ENCODE measurements around the gene AOPEP.

AOPEP gene

DNA sequence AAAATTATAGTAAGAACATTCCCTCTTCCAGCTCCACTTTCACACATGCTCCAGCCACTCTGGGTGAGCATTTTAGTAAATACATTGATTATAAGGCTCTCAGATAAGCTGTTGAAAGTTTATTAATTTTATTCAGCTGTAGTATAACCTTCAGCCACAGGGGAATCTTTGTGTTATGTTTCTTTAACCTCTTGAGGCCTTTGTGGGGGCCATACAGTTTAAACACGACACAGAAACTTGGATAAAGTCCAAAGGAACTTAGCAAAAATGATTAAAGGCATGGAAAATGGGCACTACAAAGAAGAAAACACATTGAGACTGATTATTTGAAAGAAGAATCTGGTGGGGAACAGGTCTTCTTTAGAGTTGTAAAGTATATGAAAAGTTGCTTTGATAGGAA lies 70.2 kb downstream of the AOPEP start:
- DNase-seq, result no peak

- DNase-seq, result no peak
Observed at GRCh38 chr9:94798201-94798600, 71.7 kb downstream of the AOPEP start.

DNA sequence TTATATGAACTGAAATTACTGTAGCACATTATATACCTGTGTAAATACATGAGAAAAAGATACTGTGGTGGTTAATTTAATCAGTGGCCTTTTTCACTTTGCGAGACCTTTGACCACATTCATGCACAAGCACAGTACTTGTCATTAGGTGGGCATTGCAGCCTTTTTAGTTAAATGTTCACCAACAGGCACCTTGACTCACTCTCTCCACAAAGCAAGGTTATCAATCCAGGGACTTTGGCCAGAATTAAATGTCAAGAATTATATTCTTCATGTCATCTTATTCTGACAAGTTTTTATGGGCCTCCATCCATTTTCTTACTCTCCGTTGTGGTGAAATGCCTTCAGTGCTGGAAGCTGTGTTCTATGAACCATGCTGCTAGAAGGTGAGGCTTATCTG lies 72.2 kb downstream of the AOPEP start:
- DNase-seq, result no peak

- DNase-seq, result no peak
Observed at GRCh38 chr9:94799578-94800264, 73.2 kb downstream of the AOPEP start.

GRCh38 chr9:94800424-94801117 lies 74.1 kb downstream of the AOPEP start:
- DNase-seq, result no peak

- no peak for DNase-seq
Observed at GRCh38 chr9:94801234-94801633, 74.7 kb downstream of the AOPEP start.

- DNase-seq, result no peak
Observed at GRCh38 chr9:94801681-94802080, 75.2 kb downstream of the AOPEP start.

DNA sequence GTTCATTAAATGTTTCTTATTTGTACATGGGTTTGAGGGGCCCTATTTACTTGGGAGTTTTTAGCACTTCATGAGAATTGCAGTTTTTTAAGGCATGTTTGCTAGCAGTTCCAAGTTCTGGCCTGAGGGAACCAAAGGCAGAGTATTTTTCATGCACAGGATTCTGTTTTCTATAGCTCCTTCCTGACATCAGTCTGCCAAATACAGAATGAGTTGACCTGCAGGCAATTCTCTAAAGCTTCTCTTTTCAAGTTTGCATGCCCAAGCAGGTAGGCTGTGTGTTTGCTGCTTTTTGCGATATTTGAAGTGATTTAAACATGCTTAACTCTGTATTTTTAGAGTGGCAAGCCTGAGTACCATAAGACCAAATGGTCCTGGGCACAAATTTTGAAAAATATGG lies 75.8 kb downstream of the AOPEP start:
- DNase-seq, result no peak

DNA sequence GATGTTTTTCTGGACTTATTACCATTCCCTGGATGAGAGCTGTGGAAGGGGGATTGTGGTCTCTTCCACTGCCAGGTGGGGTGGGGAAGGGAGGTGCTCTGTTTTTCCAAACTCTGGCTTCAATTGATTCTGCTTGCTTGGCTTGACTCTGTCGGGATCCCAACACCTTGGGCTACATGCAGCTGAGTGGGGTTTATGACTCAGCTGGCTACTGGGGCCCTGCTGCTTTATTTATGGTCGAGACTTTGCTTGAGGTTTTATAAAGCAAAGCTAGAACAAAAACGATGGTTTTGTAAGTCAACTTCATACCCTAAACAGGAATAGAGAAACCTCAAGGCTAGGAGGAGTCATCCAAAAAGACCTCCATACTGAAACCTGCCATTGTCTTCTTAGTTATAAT lies 76.3 kb downstream of the AOPEP start:
- DNase-seq, result no peak

DNA sequence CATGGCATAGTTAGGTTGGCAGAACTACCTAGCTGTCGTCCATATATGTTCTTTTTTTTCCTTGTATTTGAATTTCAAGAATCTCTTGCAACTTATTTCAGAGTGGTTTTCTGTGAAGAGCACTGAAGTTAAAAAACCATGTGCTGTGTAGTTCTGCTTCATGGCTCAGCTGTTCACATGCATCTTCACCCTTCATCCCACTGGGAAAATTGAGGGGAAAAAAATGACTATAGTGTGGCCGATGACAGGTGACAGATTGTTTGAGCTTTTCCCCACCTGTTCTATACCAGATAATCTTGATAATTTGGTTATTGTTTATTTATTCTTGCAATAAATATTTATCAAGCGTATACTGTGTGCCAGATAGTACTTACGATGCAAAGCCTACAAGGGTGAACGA lies 77.8 kb downstream of the AOPEP start:
- DNase-seq, result no peak

DNA sequence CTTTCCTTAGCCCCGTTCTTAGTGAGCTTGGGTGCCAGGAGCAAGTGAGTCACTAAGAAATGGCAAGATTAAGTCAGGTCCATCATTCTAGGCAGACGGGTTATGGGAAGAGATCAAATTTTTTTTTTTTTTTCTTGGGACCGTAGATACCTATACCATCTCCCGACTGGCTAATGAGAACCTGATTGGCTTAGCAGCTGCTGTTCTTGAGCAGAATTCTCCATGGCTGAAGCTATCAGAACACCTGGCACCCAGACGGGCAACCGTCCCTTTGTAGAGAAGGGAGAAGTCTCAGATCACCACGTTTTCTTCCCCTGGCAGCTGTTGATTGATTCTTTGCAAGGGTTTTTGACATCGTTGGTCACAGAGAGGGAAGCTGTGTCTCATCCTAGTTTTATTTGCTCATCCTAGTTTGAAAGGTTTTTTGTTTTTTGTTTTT lies 78.6 kb downstream of the AOPEP start:
- DNase-seq, result no peak

GRCh38 chr9:94805585-94805984 lies 79.1 kb downstream of the AOPEP start:
- peak; percentile 33 for DNase-seq

DNA sequence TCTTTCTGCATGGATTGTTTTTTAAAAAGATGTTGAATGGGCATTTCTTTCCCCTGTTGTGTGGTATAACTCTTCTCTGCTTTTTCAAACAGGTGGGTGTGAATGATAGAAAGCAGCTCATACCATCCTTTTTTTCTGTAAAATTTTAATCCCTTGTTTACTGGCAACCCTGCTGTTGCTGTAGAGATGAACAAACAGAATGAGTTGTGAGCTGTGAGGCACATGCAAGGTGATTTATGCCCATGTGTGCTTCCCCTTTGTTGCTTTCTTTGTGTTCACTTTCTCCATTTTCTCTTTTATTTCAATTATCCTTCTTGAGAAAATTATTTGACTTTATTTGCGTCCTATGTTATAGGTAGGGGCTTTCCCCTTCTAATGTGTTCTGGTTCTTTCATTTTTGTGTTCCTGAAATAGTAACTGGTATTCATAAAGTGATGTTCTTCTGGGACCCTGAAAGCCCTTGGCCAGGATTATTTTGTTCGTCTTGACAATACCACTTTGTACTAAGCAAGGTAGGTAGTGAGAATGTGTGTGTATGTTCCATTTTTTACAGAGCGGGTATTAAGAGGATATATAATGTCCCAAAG lies 79.9 kb downstream of the AOPEP start:
- no peak for DNase-seq

DNA sequence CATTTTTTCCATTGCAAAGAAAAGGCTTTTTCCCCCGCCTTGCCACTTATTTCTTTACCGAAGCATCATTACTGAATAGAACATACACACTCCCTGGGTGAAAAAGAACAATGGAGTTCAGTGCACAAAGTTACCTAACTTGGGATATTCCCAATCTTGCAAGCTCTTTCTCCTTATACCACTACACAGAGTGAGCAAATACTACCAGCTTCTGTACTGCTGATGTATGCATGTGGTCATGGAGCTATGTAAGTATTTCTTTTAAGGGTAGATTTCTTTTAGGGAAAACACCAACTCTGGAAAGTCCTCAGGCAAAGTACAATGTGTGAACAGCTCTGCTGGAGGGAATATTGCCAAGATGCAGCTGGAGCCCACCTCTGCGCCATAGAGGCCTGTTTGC lies 81.1 kb downstream of the AOPEP start:
- no peak for DNase-seq

- no peak for DNase-seq
Observed at GRCh38 chr9:94808926-94809700, 82.6 kb downstream of the AOPEP start.

DNA sequence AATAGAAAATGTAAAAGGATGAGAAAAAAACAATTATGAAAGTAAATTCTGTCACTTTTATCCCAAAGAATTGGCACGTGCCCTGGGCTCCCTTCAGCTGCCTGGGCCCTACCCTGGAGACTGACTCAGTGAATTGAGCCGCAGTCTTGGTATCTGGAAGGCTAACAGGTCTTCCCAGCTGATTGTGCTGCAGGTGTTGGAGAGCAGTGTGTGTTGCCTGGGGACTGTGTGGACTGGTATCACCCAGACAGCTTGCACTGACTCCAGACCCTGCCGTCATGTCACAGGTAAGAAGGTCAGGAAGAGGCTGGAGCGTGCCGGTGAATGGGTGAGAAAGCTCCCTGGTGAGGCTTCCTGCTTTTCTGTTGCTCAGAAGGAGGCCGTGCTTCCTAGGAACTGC lies 83.3 kb downstream of the AOPEP start:
- DNase-seq, result no peak

DNA sequence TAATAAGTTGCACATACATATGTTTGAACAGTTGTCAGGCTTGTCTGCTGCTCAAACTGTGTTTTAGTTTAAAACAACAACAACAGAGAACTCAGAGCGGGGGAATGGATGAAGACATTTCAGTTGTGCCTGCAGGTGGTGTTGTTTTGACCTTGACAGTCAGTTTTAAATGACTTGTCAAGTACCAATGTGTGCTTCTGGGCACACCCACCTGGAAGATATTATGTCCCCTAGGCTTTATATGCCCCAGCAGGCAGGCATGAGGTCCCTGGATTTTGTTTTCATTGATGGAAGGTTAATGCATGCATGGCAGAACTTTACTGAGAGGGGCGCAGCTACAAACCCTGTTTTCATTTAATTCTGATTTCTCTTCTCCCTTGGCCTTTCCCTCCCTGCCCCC lies 84.6 kb downstream of the AOPEP start:
- DNase-seq, result no peak

DNA sequence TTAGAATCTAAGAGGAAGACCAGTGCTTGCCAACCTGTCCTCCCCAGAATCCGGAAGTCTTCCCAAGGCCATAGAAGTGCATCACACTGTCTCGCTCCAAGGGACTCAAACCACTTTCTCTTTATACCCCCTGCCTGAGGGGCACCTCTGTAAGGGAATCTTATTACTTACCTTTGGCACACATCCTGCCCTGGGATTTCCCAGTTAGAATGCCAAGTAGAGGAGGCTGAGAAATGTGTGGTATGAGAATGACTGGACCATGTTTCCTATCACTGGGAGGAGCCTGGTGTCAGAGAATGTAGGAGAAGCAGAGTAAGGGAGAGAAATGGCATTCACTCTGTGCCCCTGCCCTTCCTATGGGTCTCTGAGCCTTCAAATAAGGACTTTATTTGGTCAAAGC lies 85.8 kb downstream of the AOPEP start:
- DNase-seq, result no peak

- no peak for DNase-seq
Observed at GRCh38 chr9:94813379-94813778, 86.9 kb downstream of the AOPEP start.

- DNase-seq, result no peak
Observed at GRCh38 chr9:94817291-94818177, 91.0 kb downstream of the AOPEP start.

DNA sequence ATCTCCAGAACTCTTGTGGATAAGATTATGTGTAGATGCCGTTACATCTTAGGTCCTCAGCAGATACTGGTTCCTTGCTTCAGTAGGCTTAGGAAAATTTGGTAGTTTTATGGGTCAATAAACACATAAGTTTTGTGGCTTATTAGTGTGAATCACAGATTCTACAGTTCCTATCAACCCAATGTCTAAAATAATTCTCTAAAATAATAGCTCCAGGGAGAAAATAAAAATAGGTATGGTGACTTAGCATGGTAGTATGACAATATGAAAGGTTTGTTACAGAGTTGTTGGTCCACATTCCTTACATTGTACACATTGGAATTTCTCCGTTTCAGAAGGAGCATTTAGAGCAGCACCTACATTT lies 91.7 kb downstream of the AOPEP start:
- DNase-seq, result no peak

GRCh38 chr9:94819161-94819687 lies 92.7 kb downstream of the AOPEP start:
- no peak for DNase-seq

All from NCI-H2029 treated with DMSO at 0.1 percent for 48 hours (cell line).